ENCODE data around the gene TXLNG. TPM values are rescaled to one million over a fixed set of nuclear protein-coding genes. Genes with fewer than 3 reads are reported as not detected.

TXLNG gene
- total RNA-seq, 1 donor from 2014 or later = 13.1 TPM

DNA sequence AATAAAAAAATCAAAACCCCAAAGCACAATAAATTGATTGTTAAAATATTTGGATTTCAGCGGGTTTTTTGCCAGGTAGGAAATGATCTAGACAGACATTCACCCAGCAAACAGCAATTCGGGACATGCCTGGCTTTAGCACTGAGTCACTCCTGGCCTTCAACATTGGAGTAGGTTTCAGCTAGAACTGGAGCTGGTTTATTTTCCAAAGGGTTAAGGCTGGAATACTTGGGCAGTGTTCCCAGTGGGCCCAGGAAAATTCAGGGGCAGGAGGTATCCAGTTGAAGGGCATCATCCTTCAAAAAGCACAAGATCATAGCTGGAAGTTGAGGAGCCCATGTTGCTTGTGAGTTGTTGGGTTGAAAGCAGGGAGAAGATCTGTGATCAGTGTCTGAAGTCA is 41.0 kb downstream of the TXLNG start:
- DNase-seq (no peak), ATAC-seq (ENCODE audit: low read depth) (no peak)
- Mint-ChIP-seq H3K27ac (no peak overlapping the region), H3K36me3 (ENCODE audit: low read depth) (peaks cover 48% of the 10 kb centered on the region), H3K9me3 (no peaks in the 10 kb centered on the region), H3K27me3 (no peaks in the 10 kb centered on the region), H3K4me1 (no peaks in the 10 kb centered on the region), H3K4me3 (no peak overlapping the region)
- ChIA-PET POLR2A (interaction anchor here (0.5 to 0.6 kb wide), 2 partner anchors 76 to 110 kb away, joined by 6 to 7 read pairs; no protein-coding TSS in a partner anchor), CTCF (interaction anchor here (1.4 to 4.8 kb wide), 3 partner anchors 66 to 219 kb away, joined by 4 to 44 read pairs (median 7); no protein-coding TSS in a partner anchor)
- intact Hi-C loops (cut with micrococcal nuclease) = loop anchor here (2.0 to 5.0 kb wide), 2 partner anchors 58 to 765 kb away; no protein-coding TSS in a partner anchor
- TF ChIP-seq, protein P1, sequence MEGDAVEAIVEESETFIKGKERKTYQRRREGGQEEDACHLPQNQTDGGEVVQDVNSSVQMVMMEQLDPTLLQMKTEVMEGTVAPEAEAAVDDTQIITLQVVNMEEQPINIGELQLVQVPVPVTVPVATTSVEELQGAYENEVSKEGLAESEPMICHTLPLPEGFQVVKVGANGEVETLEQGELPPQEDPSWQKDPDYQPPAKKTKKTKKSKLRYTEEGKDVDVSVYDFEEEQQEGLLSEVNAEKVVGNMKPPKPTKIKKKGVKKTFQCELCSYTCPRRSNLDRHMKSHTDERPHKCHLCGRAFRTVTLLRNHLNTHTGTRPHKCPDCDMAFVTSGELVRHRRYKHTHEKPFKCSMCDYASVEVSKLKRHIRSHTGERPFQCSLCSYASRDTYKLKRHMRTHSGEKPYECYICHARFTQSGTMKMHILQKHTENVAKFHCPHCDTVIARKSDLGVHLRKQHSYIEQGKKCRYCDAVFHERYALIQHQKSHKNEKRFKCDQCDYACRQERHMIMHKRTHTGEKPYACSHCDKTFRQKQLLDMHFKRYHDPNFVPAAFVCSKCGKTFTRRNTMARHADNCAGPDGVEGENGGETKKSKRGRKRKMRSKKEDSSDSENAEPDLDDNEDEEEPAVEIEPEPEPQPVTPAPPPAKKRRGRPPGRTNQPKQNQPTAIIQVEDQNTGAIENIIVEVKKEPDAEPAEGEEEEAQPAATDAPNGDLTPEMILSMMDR (IDR thresholded peaks at IDR 0.05) = no peak

DNA sequence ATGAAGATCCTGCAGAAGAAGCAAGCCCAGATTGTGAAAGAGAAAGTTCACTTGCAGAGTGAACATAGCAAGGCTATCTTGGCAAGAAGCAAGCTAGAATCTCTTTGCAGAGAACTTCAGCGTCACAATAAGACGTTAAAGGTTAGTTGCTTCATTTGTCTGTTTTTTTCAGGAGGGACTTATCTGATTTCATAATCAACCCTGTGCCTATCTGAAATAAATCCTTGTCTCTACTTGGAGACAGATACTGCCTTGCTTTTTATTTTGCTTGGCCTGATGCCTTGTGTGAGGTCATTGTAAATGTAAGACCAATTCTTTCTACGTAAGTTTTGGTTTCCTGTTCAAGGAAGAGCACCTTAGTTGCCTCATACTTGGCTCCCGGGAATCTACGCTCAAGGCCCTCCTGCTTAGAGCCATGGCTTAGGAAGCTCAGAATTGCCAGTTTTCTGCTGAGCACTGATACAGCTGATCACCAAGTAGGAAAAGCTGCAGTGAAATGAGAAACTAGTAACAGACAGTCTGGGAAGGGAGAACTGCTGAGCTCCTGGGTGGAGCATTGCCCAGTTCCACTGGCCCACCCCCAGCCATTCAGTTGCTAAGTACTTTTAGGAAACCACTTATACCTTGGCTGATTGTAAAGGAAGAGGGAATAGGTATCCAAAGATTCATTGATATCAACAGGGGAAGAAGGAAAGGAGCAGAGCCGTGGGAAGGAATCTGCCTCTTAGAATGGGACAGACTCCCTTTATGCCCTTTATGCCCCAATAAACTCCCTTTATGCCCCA is 42.0 kb downstream of the TXLNG start:
- Mint-ChIP-seq H3K27me3 (no peaks in the 10 kb centered on the region), H3K9me3 (no peaks in the 10 kb centered on the region), H3K4me3 (no peak overlapping the region), H3K27ac (no peak overlapping the region), H3K4me1 (no peaks in the 10 kb centered on the region), H3K36me3 (ENCODE audit: low read depth) (peaks cover 48% of the 10 kb centered on the region)
- ChIA-PET CTCF (interaction anchor here (4.8 kb wide), 1 partner anchor 218 kb away, joined by 44 read pairs; no protein-coding TSS in a partner anchor), POLR2A (interaction anchor here (0.5 kb wide), 1 partner anchor 75 kb away, joined by 6 read pairs; no protein-coding TSS in a partner anchor)
- TF ChIP-seq, protein P1 (IDR thresholded peaks at IDR 0.05) = no peak
- DNase-seq (no peak), ATAC-seq (ENCODE audit: low read depth) (no peak)
- intact Hi-C loops (cut with micrococcal nuclease) = loop anchor here (5.0 kb wide), 1 partner anchor 764 kb away; no protein-coding TSS in a partner anchor

DNA sequence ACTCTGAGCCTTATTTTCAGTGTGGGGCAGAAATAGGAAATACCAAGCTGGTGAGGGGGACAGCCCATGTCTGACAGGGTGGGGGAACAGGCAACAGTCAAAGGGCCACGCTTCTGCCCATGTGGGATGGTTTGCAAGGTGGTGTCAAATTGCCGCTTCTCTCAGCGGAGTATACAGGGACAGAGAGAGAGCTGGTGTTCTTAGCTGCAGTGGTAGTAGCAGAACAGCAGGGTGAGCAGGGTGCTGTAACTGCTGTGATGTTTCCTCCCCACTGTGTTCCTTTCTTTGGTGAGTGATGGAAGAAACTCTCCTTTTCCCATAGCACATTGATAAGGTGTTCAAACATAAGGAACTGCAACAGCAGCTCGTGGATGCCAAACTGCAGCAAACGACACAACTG is 46.0 kb downstream of the TXLNG start:
- H3K4me1 Mint-ChIP-seq = no peaks in the 10 kb centered on the region
- no peak overlapping the region for H3K27ac Mint-ChIP-seq
- H3K36me3 Mint-ChIP-seq (ENCODE audit: low read depth) = peaks cover 57% of the 10 kb centered on the region
- intact Hi-C loops (cut with micrococcal nuclease) = no loop called here
- no peaks in the 10 kb centered on the region for H3K27me3 Mint-ChIP-seq
- no peak overlapping the region for H3K4me3 Mint-ChIP-seq
- TF ChIP-seq, protein P1 (IDR thresholded peaks at IDR 0.05) = no peak
- DNase-seq (no peak), ATAC-seq (ENCODE audit: low read depth) (no peak)
- ChIA-PET POLR2A (no interaction called here), CTCF (interaction anchor here (0.6 to 1.6 kb wide), 2 partner anchors 214 to 545 kb away, joined by 3 to 5 read pairs; no protein-coding TSS in a partner anchor)
- H3K9me3 Mint-ChIP-seq = no peaks in the 10 kb centered on the region

DNA sequence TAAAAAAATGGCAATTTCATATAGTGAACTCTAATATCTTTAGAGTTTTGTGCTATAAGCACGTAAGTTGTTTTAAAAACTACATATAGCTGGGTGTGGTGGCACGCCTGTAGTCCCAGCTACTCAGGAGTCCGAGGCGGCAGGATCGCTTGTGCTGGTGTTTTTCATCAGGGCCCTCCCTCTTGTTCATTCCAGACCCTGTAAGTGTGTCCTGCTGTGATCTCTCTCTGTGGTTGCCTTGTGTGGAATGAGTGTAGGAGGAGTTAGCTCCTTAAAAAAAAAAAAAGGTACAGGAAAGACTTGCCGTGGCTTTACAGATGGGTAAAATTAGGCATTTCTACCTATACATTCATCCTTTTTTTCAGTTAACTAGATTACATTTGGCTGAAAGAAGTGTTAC is 48.5 kb downstream of the TXLNG start:
- no peaks in the 10 kb centered on the region for H3K27me3 Mint-ChIP-seq
- H3K4me3 Mint-ChIP-seq = no peak overlapping the region
- DNase-seq (no peak), ATAC-seq (ENCODE audit: low read depth) (no peak)
- intact Hi-C loops (cut with micrococcal nuclease) = no loop called here
- H3K9me3 Mint-ChIP-seq = no peaks in the 10 kb centered on the region
- POLR2A ChIA-PET = no interaction called here
- CTCF ChIA-PET = interaction anchor here (0.8 kb wide), 1 partner anchor 13 kb away, joined by 4 read pairs; no protein-coding TSS in a partner anchor
- TF ChIP-seq, protein P1 (IDR thresholded peaks at IDR 0.05) = no peak
- H3K36me3 Mint-ChIP-seq (ENCODE audit: low read depth) = peaks cover 61% of the 10 kb centered on the region
- no peaks in the 10 kb centered on the region for H3K4me1 Mint-ChIP-seq
- no peak overlapping the region for H3K27ac Mint-ChIP-seq

DNA sequence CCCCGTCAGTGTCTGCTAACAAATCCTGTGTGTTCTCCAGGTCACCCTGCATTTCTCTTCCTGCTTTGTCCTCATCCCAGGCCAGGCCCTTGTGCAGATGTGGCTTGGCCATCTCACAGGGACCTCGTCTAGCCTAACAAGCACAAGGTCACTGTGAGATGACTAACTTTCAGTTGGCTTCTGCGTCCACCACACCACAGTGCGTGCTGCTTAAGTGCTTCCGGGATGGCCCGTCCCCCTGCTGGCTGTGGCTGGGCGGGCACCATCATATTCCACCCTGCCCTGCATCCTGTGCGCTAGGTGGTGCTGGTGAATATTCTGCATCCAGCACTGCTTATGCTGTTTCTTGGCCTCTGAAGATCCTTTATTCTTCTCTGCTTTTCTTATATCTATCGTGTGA is 50.1 kb downstream of the TXLNG start:
- no peaks in the 10 kb centered on the region for H3K27me3 Mint-ChIP-seq
- ChIA-PET CTCF (no interaction called here), POLR2A (no interaction called here)
- intact Hi-C loops (cut with micrococcal nuclease) = no loop called here
- no peak overlapping the region for H3K4me3 Mint-ChIP-seq
- no peak overlapping the region for H3K27ac Mint-ChIP-seq
- peaks cover 69% of the 10 kb centered on the region for H3K36me3 Mint-ChIP-seq (ENCODE audit: low read depth)
- TF ChIP-seq, protein P1 (IDR thresholded peaks at IDR 0.05) = no peak
- ATAC-seq (ENCODE audit: low read depth) (no peak), DNase-seq (no peak)
- no peaks in the 10 kb centered on the region for H3K4me1 Mint-ChIP-seq
- no peaks in the 10 kb centered on the region for H3K9me3 Mint-ChIP-seq
